Activated CD4-positive, alpha-beta T cell treated with anti-CD3 and anti-CD28 coated beads, Interleukin-2, Interleukin-6, amounts not matched to agents 100 ng/mL and 50 ng/mL, durations not matched to agents 16 hours and 8 hours (primary cell): Measurements from ENCODE around the gene OPCML.

Experiments
- DNase-seq: peaks from one replicate; pipeline ENCODE4 v3.0.0-alpha.2; 2020

Gene OPCML

GRCh38 chr11:132504501-132505041 lies 1027.7 kb downstream of the OPCML start:
- no peak for DNase-seq

DNA sequence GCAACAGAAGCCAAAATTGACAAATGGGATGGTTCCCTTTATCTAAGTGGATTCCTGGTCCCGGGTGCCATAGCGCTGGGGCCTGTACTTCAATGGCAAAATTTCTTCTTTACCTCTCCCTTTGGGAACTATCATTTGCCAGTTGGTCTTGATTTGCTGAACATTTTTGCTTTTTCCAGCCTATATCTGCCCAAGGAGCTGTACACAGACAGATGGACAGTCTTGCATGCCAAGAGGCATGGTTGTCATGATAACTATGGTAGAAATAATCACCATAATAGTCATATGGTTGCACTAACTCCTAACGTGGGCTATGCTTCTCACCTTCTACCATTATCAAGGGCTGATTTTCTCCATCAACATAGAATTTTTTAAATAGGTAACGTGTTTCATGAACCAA lies 1030.9 kb downstream of the OPCML start:
- DNase-seq, result no peak

DNA sequence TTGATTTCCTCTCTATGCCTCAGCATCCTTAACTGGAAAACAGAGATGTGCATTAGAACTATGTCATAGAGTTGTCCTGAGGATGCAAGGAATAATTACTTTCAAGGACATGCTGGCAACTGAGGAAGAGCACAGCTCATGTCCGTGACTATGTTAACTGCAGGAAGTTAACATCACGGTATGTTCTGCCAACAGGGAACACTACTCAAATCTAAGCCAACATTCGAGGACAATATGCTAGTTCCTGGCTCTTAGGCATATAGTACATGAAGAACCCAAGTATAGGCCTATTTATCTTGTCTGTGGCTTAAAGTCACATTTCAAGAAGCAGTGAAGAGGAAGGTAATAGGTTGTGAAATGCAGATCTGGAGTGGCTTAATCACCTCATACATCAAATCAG lies 1032.6 kb downstream of the OPCML start:
- no peak for DNase-seq

GRCh38 chr11:132496341-132496740 lies 1036.0 kb downstream of the OPCML start:
- DNase-seq, result no peak

DNA sequence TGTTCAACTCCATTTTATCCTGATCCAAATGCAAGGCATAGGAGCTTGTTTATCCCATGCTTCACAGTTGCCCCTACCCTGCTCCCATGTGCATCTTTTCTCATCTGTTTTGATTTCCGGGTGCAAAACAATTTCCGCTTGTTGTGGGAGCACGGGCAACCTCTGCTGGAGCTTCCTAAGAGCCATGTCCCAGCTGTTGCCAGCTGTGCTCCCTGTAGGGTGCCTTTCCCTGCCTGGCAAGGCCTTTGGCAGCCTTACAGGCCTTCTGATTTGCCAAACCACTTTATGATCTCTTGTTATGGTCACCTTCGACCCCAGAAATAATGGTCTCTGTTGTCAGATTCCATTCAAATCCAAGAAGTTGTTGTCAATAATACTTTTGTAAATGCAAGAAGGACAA lies 1038.5 kb downstream of the OPCML start:
- no peak for DNase-seq

DNA sequence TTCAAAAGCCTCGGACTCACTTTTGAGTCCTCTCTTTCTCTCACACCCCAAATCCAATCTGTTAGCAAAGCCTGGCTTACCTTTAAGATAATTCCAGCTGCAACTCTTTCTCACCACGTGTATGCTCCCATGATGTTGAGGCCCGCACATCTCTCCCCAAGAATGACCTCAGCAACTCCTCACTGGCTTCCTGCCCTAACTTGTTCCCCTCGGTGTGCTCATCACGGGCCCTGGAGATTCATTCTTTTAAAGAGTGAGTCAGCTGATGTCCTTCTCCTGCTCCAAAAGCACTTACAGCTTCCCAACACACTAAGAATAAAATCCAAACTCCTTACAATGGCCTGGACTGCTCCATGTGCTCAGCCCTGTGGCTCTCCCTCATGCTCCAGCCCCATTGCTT lies 1041.3 kb downstream of the OPCML start:
- no peak for DNase-seq

- no peak for DNase-seq
Measured at GRCh38 chr11:132486060-132486459, 1046.2 kb downstream of the OPCML start.

DNA sequence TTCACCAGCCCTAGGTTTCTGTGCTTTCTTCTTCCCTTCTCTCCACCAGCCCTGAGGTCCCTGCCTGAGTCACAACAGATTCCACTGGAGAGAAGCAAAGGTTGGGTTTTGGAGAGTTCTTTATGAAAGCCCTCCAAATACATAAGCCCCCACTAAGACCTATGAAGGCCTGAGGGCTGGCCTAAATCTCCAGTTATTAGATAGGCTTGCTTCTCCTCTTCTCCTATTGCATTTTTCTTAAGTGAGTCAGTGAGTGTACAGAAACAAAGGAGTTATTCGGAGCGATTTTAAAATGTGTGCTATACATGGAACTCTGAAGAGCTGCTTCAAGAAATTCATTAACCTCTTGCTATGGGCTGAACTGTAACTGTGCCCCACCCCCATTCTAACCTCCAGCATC lies 1057.3 kb downstream of the OPCML start:
- no peak for DNase-seq

DNA sequence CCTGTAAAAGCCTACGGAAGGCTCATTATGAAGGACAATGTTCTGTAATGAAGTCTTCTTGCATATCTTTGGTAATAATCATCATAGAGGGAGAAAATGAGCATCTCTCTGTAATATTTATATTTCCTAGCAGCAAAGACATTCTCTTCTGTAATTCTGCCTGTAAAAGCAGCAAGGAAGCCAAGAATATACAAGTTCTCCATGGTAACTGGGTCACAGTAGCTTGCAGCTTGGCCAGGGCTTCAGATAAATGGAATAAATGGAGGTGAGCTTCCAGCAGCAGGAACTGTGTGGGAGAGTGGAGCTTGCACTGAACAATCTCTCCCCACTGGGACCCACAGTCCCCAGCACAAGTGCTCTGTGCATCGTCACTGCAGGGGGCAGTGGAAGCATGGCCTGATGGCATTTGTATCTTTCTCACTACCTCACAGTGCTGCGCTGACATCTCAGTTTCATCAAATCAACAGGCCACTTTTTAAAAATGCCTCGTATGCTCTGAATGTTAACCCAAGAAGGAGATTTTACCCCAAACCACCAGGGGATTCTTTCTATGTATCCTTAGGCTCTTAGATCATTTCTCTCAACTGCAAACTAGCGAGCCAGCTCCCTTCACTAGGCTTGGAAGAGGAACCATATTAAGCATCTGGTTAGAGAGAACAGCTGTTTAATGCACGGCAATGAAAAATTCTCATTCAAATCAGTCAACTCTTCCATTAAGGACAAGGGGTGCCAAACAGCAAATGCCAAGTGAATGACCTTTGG lies 1059.7 kb downstream of the OPCML start:
- DNase-seq, result no peak

DNA sequence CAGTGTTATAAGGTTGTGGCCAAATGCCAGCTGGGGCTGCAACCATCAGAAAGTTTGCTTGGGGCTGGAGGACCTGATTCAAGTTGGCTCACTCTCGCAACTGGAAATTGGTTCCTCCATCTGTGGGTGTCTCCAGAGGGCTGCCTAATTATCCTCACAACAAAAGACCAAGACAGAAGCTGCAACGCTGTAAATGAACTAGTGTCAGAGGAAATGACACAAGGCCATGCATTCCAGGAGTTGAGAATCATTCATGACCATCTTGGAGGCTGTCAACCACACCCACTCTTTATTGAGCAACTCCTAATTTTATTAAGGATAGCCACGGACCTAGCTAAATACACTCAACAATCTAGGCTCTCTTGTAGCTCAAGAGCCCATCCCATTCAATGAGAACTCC lies 1060.8 kb downstream of the OPCML start:
- DNase-seq, result no peak

GRCh38 chr11:132466983-132467382 lies 1065.3 kb downstream of the OPCML start:
- no peak for DNase-seq

DNA sequence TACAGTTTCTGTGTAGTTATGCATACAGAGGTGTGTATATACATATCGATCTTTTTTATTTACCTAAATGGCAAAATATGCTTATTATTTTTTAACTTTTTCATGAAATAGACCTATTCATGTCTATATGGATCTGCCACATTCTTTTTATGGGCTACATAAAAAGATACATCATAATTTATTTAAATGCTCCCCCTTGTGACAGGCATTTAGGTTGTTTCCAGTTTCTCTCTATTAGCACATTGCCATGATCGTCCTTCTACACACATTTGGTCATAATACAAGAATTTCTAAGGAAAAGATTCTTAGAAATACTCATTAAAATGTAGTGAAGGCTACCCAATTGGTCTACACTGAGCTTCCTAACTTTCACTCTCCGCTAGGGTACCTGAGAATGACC lies 1067.4 kb downstream of the OPCML start:
- DNase-seq, result no peak

DNA sequence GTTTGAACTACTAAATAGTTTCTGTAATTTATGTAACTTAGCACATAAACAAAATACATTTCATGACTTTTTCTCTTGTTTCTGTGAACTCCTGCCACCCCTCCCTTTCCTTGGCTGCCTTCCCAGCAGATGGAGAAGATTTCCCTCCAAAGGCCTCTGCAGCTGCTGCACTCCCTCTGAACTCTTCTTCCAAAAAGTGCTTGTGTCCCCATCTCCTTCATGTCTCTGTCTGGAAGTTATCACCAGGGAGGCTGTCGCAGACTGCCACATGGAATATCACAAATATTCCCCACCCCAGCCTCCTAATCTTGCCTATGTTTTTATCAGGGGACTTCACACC lies 1068.3 kb downstream of the OPCML start:
- DNase-seq, result no peak

DNA sequence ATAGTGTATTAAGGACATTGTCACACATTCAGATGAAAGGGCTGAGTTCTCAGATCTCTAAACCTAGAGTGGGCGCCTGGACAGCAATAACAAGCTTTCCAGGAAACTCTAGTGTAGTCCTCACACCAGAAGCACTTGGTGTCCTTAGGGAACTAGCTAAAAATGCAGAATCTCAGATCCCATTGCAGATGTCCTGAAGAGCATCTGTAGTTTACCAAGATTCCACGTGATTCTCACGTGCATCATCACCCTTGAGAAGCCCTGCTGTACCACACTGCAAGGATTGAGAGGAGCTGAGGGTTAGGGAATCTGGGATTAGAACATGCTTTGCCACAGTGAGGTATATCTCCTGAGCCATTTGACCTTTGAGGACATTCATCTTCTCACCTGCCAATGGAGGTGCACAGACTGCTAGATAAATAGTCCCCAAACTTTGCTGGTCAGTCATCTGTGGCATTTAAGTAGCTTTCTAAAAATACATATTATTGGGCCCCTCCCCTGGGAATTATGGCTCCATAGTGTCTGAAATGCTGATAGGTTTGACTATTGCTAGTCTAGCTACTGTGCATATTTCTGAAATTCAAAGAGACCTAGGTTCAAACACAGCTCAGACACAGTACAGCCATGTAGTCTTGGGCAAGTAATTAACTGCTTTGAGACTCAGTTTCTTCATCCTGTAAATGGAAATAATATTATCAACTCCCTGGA lies 1068.9 kb downstream of the OPCML start:
- no peak for DNase-seq

GRCh38 chr11:132459736-132460135 lies 1072.6 kb downstream of the OPCML start:
- no peak for DNase-seq

DNA sequence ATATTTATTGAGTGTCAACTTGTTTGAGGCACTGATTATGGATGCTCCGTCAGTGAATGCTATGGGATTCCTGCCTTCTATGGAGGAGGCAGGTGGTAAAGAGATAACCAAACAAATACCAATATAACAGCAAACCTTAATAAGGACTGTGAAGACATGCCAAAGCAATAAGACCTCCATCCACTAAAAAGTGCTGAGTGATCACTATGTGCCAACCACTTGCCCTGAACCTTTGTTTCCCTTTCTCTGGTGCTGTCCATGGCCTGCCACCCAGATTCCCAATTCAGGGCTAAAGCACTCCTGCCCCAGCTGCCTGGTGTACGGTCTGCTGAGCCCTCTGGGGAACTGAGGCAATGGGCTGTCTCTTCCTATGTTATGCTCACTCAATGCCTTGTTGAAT lies 1074.9 kb downstream of the OPCML start:
- no peak for DNase-seq

GRCh38 chr11:132456751-132457328 lies 1075.5 kb downstream of the OPCML start:
- DNase-seq, result no peak

DNA sequence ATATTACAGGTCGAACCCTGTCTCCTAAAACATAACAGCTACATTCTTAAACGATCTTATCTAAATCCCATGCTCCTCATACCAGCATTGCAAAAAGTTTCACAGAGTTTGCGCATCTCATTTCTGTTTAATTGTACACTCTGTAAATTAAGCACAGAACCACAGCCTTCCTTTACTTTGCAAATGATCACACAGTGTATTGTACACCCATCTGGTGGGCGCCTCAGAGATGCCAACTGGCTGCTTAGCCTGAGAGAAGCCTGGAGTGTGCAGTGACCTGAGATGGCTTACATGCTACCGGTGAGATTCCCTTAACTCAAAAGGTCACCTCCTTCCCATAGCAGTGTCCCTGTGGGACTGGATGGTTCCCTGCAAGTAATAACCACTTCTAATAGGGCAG lies 1077.3 kb downstream of the OPCML start:
- DNase-seq, result no peak

DNA sequence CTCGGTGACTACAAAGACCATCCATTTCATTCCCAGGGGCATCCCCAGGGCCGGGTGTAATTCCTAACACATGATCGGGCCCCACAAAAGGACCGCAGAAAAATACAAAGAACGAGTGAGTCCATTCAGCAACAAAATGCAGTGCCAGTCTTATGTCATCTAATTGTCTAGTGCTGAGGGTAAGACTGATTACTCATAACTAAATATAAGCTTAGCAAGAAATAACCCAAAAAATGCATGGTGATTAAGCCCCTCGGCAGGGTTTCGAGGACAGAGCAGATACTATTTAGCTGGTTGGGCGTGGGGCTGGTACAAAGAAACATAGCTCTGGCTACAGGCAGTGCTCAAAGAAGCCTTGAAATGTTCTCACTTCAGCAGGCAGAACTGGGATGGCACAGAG lies 1078.9 kb downstream of the OPCML start:
- no peak for DNase-seq

DNA sequence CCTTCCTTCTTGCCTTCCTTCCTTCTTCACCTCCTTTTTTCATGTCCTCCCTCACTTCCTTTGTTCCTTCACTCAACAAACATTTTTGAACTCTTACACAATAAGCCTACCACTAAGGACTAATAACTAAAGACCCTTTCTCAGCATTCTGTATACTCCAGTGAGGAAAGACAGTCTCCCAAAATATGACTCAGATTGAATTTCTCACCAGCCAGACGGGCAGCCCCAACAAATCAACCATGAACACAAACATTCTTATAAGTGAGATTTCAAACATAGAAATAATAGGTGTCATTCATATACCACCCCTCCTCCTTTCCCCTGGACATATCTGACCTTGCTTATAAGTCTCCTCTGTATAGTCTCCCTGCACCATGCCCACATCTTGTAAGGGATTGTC lies 1079.7 kb downstream of the OPCML start:
- DNase-seq, result no peak

GRCh38 chr11:132451942-132452601 lies 1080.2 kb downstream of the OPCML start:
- DNase-seq, result no peak

- no peak for DNase-seq
Measured at GRCh38 chr11:132450631-132451030, 1081.7 kb downstream of the OPCML start.

DNA sequence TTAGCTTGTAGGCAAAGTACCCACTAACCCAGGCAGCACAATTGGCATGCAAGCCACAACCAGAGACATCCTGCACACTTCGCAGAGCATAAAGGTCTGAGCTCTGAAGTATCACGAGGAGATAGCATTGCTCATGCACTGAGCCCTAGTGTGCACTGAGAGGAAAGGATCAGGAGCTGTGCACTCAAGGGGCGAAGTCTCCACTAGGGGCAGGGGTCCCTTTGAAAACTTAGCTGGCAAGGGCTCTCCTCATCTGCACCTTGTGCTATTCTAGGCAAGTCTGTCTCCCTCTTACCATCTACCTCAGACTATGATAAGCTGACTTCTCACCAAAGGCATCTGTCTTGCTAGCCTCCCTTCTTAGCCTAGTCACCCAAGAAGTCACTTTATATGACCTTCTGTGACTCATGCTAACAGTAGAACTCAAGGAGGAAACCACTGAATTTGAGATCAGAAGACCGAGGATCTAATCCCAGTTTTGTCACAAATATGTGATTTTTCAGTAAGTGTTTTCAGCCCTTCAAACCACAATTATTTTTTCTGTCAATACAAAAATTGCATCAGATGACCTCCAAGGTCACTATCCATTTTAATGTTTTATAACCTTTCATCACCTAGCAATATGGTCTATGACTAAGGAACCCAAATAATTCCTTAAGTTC lies 1083.8 kb downstream of the OPCML start:
- DNase-seq, result no peak
